ENCODE results near the gene PRAC1. TPM values are rescaled to one million over a fixed set of nuclear protein-coding genes. Genes with fewer than 3 reads are reported as not detected.

Gene PRAC1
- total and polyA plus RNA-seq, 2 of the 8 experiments (the other 6 are each of a cell fraction or from before 2014, with no cell fraction given) = not detected

DNA sequence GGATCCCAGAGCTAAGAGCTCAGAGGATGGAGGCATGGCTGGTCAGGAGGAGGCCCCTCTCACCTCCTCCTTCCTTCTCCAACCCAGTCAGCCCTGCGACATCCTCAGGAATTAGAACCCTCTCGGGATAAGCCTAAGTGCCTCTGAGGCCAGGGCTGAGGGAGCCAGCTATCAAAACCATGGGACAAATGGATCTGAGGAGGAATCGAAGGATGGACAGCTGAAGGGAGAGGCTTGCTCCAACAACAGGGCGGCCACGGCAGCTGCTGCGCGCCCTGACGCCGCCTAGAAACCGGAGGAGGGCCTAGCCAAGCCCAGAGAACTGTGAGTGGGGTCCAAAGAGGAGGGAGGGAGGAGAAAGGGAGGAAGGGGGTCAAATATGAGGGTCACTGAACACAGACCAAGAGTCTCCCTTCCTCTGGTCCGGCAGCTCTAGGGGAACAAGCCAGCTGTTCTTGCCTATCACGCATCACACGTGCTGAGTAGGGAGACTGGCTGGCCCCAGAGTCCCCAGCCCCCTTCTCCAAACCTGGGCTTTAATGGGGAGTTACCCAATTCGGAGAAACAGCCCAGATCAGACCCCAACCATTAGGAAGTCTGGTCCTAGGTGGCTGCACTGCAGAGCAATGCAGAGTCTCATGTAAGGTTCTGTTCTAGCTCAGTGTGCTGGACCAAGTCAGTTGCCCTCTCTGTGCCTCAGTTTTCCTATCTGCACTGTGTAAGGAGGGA, 12.2 kb upstream of the PRAC1 start:
- H3K9ac ChIP-seq (replicated peaks in 1 of 4; ENCODE audit: extremely low read depth in 1 of 4, low read depth in 3 of 4, low read length in 3 of 4) = no peak overlapping the region
- no peak for DNase-seq (ENCODE audit: low read depth in 1 of 2, low spot score in 2 of 2)
- POLR2A ChIA-PET (ENCODE audit: partially characterized antibody) = interaction anchor here (0.9 kb wide), 1 partner anchor 11 kb away, joined by 3 read pairs; no protein-coding TSS in a partner anchor
- no peak overlapping the region for H3K18ac ChIP-seq (ENCODE audit: extremely low read depth, low read length)
- no peaks in the 10 kb centered on the region for H3K79me1 ChIP-seq (ENCODE audit: low read depth, low read length)
- H3K4me3 ChIP-seq (ENCODE audit: extremely low read depth in 1 of 4, insufficient read depth in 2 of 4, low read depth in 3 of 4, low read length in 4 of 4) = no peak overlapping the region
- H3K9me3 ChIP-seq (ENCODE audit: insufficient read depth in 2 of 2, low read depth in 1 of 2, low read length in 1 of 2) = no peaks in the 10 kb centered on the region
- peaks cover 0 to 2% (median 0%) of the 10 kb centered on the region in 4 experiments; a peak in 3 of 7 replicates for H3K4me1 ChIP-seq (replicated peaks in 1 of 4; ENCODE audit: control insufficient read depth in 3 of 4, insufficient read depth in 4 of 4, low read length in 3 of 4)
- H2AFZ ChIP-seq (ENCODE audit: low read length) = no peak overlapping the region
- peaks cover 14 to 32% of the 10 kb centered on the region in 2 experiments for H4K20me1 ChIP-seq (replicated peaks in 1 of 2; ENCODE audit: control insufficient read depth in 1 of 2, insufficient read depth in 2 of 2, low read length in 2 of 2)
- H3K23ac ChIP-seq (ENCODE audit: insufficient read length) = no peak overlapping the region
- 33% methylated on average over 13 of the region's 14 CpGs; no CpG with 5 or more reads in 1 of the 2 experiments for WGBS, 2 experiments (ENCODE audit: extremely low coverage in 1 of 2, insufficient coverage in 1 of 2, insufficient read length in 1 of 2, insufficient replicate concordance in 2 of 2, low coverage in 1 of 2, low lambda C conversion rate in 2 of 2, missing lambda C conversion rate in 1 of 2)
- H2BK15ac ChIP-seq (ENCODE audit: low read length) = no peak overlapping the region
- no peak overlapping the region for H3K14ac ChIP-seq (ENCODE audit: insufficient read length)
- CTCF ChIA-PET (ENCODE audit: partially characterized antibody) = interaction anchor here (0.8 to 10.1 kb wide), 11 partner anchors 9 to 144 kb away, joined by 3 to 145 read pairs (median 4); partner anchors contain the start of genes PRAC1 and PRAC2
- H3K4me2 ChIP-seq (ENCODE audit: insufficient read depth in 1 of 2, low read depth in 2 of 2, low read length in 2 of 2) = no peak overlapping the region
- no peak overlapping the region for H3K27ac ChIP-seq (ENCODE audit: low read depth, low read length)
- no peak overlapping the region for H2BK5ac ChIP-seq (ENCODE audit: low read depth, low read length)
- no peak overlapping the region for H4K91ac ChIP-seq (replicated peaks; ENCODE audit: insufficient read length, low read length)
- H3K36me3 ChIP-seq (ENCODE audit: control insufficient read depth in 2 of 4, insufficient read depth in 4 of 4, low read length in 3 of 4) = peaks cover 0 to 5% (median 0%) of the 10 kb centered on the region in 4 experiments; a peak in 1 of 8 replicates
- no peaks in the 10 kb centered on the region for H3K79me2 ChIP-seq (ENCODE audit: control insufficient read depth in 1 of 2, insufficient read depth in 2 of 2, low read length in 2 of 2)
- H3K56ac ChIP-seq (replicated peaks; ENCODE audit: insufficient read length, low read depth, low read length) = no peak overlapping the region
- no peak overlapping the region for H2BK120ac ChIP-seq (replicated peaks; ENCODE audit: low read depth, low read length)
- no peak overlapping the region for H2BK12ac ChIP-seq (ENCODE audit: low read depth, low read length)
- FAIRE-seq = no peak
- peaks cover 91 to 100% (median 100%) of the 10 kb centered on the region in 4 experiments for H3K27me3 ChIP-seq (replicated peaks in 1 of 4; ENCODE audit: control insufficient read depth in 3 of 4, extremely low read depth in 1 of 4, insufficient read depth in 3 of 4, low read length in 3 of 4)
- no peak overlapping the region for H2BK20ac ChIP-seq (ENCODE audit: low read length)
- peak overlapping the region; percentile 9; the same call in 1 of the 2 replicates for H2AK5ac ChIP-seq (ENCODE audit: low read depth, low read length)
- H3K23me2 ChIP-seq (ENCODE audit: low read depth, low read length) = no peaks in the 10 kb centered on the region
- no peak overlapping the region for H3K4ac ChIP-seq (replicated peaks; ENCODE audit: insufficient read length, low read depth, low read length)
- no peak overlapping the region for H4K5ac ChIP-seq (ENCODE audit: insufficient read length, low read depth, low read length)
- no peak overlapping the region; the same call in 1 of the 2 replicates for H4K8ac ChIP-seq (ENCODE audit: extremely low read depth, insufficient read depth, low read length)
- TF ChIP-seq E2F6 (IDR thresholded peaks at IDR 0.05) = no peak
- no peak for TF ChIP-seq EP300 (IDR thresholded peaks at IDR 0.05; ENCODE audit: borderline replicate concordance in 1 of 2, low read depth in 2 of 2, low read length in 2 of 2)
- no peak for TF ChIP-seq SAP30 (IDR thresholded peaks at IDR 0.05; ENCODE audit: insufficient read depth, insufficient replicate concordance, low read length)
- TF ChIP-seq SP1 (IDR thresholded peaks at IDR 0.05; ENCODE audit: low read depth, low read length) = no peak
- TF ChIP-seq BCL11A (IDR thresholded peaks at IDR 0.05; ENCODE audit: low read depth in 2 of 2, low read length in 2 of 2) = no peak
- TF ChIP-seq CTBP2 (IDR thresholded peaks at IDR 0.05; ENCODE audit: borderline replicate concordance, insufficient read depth, insufficient read length, low read length) = no peak
- TF ChIP-seq, protein P1, sequence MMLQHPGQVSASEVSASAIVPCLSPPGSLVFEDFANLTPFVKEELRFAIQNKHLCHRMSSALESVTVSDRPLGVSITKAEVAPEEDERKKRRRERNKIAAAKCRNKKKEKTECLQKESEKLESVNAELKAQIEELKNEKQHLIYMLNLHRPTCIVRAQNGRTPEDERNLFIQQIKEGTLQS (IDR thresholded peaks at IDR 0.05; ENCODE audit: insufficient read depth, low read depth, low read length) = no peak
- no peak for TF ChIP-seq KDM4A (IDR thresholded peaks at IDR 0.05; ENCODE audit: low read depth, low read length, severe bottlenecking)
- no peak for TF ChIP-seq GTF2F1 (IDR thresholded peaks at IDR 0.05; ENCODE audit: borderline replicate concordance, low read depth, low read length)
